ENCODE measurements around the gene DDIT3. TPM values are rescaled to one million over a fixed set of nuclear protein-coding genes. Genes with fewer than 3 reads are reported as not detected.

Gene DDIT3
- total RNA-seq, 1 experiment from 2014 or later, result 15.6 TPM

DNA sequence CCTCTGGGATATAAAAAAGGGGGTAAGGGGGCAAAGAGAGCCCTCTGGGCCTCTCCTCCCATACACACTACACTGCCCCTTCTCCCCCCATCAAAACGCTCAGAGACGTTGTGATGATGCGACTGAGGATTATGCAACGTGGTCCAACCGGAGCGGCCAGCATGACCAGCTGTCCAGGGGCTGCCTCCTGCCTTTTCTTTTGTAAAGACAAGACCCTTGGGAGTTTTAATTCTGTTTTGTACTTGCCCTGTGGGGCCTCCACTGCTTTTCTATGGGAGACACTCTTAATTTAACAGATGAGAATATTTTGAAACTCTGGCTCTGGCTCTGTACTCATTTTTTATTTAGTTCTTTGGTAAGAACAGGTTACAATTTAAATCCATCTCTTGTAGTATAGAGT is 9.5 kb upstream of the DDIT3 start:
- Histone ChIP-seq H3K79me2 (ENCODE audit: low read depth) (peaks cover 7% of the 10 kb centered on the region), H3K36me3 (ENCODE audit: low read depth) (peaks cover 26% of the 10 kb centered on the region), H3K9me2 (ENCODE audit: insufficient read depth) (no peaks in the 10 kb centered on the region), H4K20me1 (ENCODE audit: insufficient read depth) (no peaks in the 10 kb centered on the region; the same call in 1 of the 2 replicates), H2AFZ (no peak overlapping the region), H3K27me3 (ENCODE audit: insufficient read depth, low read depth) (no peaks in the 10 kb centered on the region), H3K4me3 (no peak overlapping the region), H3K4me2 (no peak overlapping the region), H3F3A (ENCODE audit: insufficient read depth, low read depth) (peaks cover 22% of the 10 kb centered on the region), H3K9me3 (ENCODE audit: insufficient read depth, low read depth) (no peaks in the 10 kb centered on the region), H3K27ac (no peak overlapping the region), H3K4me1 (replicated peaks; ENCODE audit: insufficient read depth) (no peaks in the 10 kb centered on the region)
- CTCF ChIA-PET, result no interaction called here
- intact Hi-C loops (cut with micrococcal nuclease; ENCODE audit: unreplicated experiment), result no loop called here
- no peak for TF ChIP-seq EZH2 (IDR thresholded peaks at IDR 0.05; ENCODE audit: low read depth)
- TF ChIP-seq, protein P1, sequence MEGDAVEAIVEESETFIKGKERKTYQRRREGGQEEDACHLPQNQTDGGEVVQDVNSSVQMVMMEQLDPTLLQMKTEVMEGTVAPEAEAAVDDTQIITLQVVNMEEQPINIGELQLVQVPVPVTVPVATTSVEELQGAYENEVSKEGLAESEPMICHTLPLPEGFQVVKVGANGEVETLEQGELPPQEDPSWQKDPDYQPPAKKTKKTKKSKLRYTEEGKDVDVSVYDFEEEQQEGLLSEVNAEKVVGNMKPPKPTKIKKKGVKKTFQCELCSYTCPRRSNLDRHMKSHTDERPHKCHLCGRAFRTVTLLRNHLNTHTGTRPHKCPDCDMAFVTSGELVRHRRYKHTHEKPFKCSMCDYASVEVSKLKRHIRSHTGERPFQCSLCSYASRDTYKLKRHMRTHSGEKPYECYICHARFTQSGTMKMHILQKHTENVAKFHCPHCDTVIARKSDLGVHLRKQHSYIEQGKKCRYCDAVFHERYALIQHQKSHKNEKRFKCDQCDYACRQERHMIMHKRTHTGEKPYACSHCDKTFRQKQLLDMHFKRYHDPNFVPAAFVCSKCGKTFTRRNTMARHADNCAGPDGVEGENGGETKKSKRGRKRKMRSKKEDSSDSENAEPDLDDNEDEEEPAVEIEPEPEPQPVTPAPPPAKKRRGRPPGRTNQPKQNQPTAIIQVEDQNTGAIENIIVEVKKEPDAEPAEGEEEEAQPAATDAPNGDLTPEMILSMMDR (conservative IDR thresholded peaks at IDR 0.05), result no peak
- POLR2A ChIA-PET (ENCODE audit: unreplicated experiment), result no interaction called here
- DNase-seq, result no peak
- no TSS peak for BruUV-seq (replicated peaks)

DNA sequence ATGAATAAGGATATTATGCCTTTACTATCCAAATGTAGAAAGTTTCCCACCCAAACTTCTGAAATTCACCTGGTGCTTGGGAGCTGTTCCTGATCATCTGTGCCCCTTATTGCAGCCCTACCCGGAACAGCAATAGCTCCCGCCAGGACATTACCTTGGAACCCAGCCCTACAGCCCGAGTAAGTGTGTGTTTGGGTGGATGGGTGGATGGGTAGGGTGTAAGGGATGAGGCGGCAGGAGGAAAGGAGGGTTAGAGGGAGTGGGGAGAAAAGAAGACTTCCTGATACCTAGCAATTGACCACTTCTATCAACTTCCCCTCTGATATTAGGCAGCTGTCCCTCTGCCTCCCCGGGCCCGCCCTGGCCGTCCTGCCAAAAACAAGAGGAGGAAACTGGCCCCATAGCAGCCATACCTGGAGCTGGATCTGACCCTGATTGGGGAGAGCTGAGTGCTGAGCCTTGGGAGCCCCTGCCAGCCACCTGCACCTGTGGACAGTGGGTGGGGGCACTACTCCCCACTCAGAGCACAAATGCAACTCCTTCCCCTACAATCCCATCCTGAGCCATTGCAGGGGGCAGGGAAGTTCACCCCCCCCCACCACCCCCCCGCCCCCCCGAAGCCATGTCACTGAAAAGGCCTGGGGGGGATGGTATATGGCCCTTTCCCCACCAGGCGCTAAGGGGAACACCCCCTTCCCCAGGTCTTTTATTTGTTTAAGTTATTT is 8.7 kb upstream of the DDIT3 start:
- H3K9me2 ChIP-seq (ENCODE audit: insufficient read depth), result no peaks in the 10 kb centered on the region
- H3F3A ChIP-seq (ENCODE audit: insufficient read depth, low read depth), result peaks cover 27% of the 10 kb centered on the region
- CTCF ChIA-PET, result no interaction called here
- no peak for DNase-seq
- no TSS peak for BruUV-seq (replicated peaks)
- H3K4me1 ChIP-seq (replicated peaks; ENCODE audit: insufficient read depth), result peaks cover 6% of the 10 kb centered on the region; the same call in 1 of the 2 replicates
- H3K36me3 ChIP-seq (ENCODE audit: low read depth), result peaks cover 23% of the 10 kb centered on the region
- no peaks in the 10 kb centered on the region for H3K27me3 ChIP-seq (ENCODE audit: insufficient read depth, low read depth)
- peaks cover 5% of the 10 kb centered on the region; the same call in 1 of the 2 replicates for H4K20me1 ChIP-seq (ENCODE audit: insufficient read depth)
- TF ChIP-seq EZH2 (IDR thresholded peaks at IDR 0.05; ENCODE audit: low read depth), result no peak
- TF ChIP-seq, protein P1 (conservative IDR thresholded peaks at IDR 0.05), result no peak
- no peak overlapping the region for H3K4me3 ChIP-seq
- no peak overlapping the region for H3K27ac ChIP-seq
- H2AFZ ChIP-seq, result no peak overlapping the region
- POLR2A ChIA-PET (ENCODE audit: unreplicated experiment), result interaction anchor here (0.6 kb wide), 1 partner anchor 87 kb away, joined by 5 read pairs; no protein-coding TSS in a partner anchor
- no peak overlapping the region for H3K4me2 ChIP-seq
- peaks cover 16% of the 10 kb centered on the region for H3K79me2 ChIP-seq (ENCODE audit: low read depth)
- intact Hi-C loops (cut with micrococcal nuclease; ENCODE audit: unreplicated experiment), result no loop called here
- no peaks in the 10 kb centered on the region for H3K9me3 ChIP-seq (ENCODE audit: insufficient read depth, low read depth)

DNA sequence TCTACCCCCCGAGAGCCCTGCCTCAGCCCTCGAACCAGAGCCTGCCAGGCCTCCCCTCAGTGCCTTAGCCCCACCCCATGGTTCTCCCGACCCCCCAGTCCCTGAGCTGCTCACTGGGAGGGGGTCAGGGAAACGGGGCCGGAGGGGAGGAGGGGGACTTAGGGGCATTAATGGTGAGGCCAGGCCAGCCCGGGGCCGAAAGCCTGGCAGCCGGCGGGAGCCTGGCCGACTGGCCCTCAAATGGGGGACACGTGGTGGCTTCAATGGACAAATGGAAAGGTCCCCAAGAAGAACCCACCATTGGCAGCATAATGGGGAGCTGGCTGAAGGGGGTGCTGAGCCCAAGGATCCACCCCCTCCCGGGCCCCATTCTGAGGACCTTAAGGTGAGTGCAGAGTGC is 7.9 kb upstream of the DDIT3 start:
- CTCF ChIA-PET, result interaction anchor here (0.6 kb wide), 1 partner anchor 55 kb away, joined by 6 read pairs; no protein-coding TSS in a partner anchor
- peaks cover 24% of the 10 kb centered on the region for H3K79me2 ChIP-seq (ENCODE audit: low read depth)
- H3K36me3 ChIP-seq (ENCODE audit: low read depth), result peaks cover 19% of the 10 kb centered on the region
- H3K9me3 ChIP-seq (ENCODE audit: insufficient read depth, low read depth), result no peaks in the 10 kb centered on the region
- peaks cover 27% of the 10 kb centered on the region for H3F3A ChIP-seq (ENCODE audit: insufficient read depth, low read depth)
- peaks cover 10% of the 10 kb centered on the region; the same call in 1 of the 2 replicates for H3K4me1 ChIP-seq (replicated peaks; ENCODE audit: insufficient read depth)
- BruUV-seq (replicated peaks), result no TSS peak
- TF ChIP-seq, protein P1 (conservative IDR thresholded peaks at IDR 0.05), result no peak
- no peak for TF ChIP-seq EZH2 (IDR thresholded peaks at IDR 0.05; ENCODE audit: low read depth)
- no peak overlapping the region for H2AFZ ChIP-seq
- POLR2A ChIA-PET (ENCODE audit: unreplicated experiment), result interaction anchor here (0.8 kb wide), 1 partner anchor 12 kb away, joined by 12 read pairs; no protein-coding TSS in a partner anchor
- DNase-seq, result no peak
- peaks cover 13% of the 10 kb centered on the region; the same call in 1 of the 2 replicates for H4K20me1 ChIP-seq (ENCODE audit: insufficient read depth)
- H3K4me3 ChIP-seq, result no peak overlapping the region
- H3K4me2 ChIP-seq, result no peak overlapping the region
- H3K27me3 ChIP-seq (ENCODE audit: insufficient read depth, low read depth), result no peaks in the 10 kb centered on the region
- no peak overlapping the region for H3K27ac ChIP-seq
- H3K9me2 ChIP-seq (ENCODE audit: insufficient read depth), result no peaks in the 10 kb centered on the region
- intact Hi-C loops (cut with micrococcal nuclease; ENCODE audit: unreplicated experiment), result no loop called here
